ENCODE results near the gene CDC37L1. TPM values are rescaled to one million over a fixed set of nuclear protein-coding genes. Genes with fewer than 3 reads are reported as not detected.
"Not testable (repeated sequence)": the region's sequence is repeated elsewhere in the genome, so short reads cannot be mapped to it uniquely, and the experiment has no call there.

Gene CDC37L1
- total RNA-seq, 1 donor from 2014 or later, result 10.0 TPM

GRCh38 chr9:4750023-4750673 is 70.8 kb downstream of the CDC37L1 start:
- Mint-ChIP-seq H3K4me3 (ENCODE audit: low read depth) (no peak overlapping the region), H3K9me3 (no peaks in the 10 kb centered on the region), H3K27ac (no peak overlapping the region), H3K4me1 (ENCODE audit: low read depth) (peaks cover 12% of the 10 kb centered on the region), H3K27me3 (ENCODE audit: low read depth) (peaks cover 12% of the 10 kb centered on the region), H3K36me3 (ENCODE audit: low read depth) (no peaks in the 10 kb centered on the region)
- no peak for DNase-seq (ENCODE audit: low spot score)
- intact Hi-C loops (cut with micrococcal nuclease), result loop anchor here (10.0 kb wide), 1 partner anchor 145 kb away; no protein-coding TSS in a partner anchor

- not testable (repeated sequence) for H3K36me3 Mint-ChIP-seq (ENCODE audit: low read depth); H3K4me3 Mint-ChIP-seq (ENCODE audit: low read depth); H3K4me1 Mint-ChIP-seq (ENCODE audit: low read depth); DNase-seq (ENCODE audit: low spot score); H3K9me3 Mint-ChIP-seq; H3K27ac Mint-ChIP-seq
- peaks cover 17% of the 10 kb centered on the region for H3K27me3 Mint-ChIP-seq (ENCODE audit: low read depth)
- intact Hi-C loops (cut with micrococcal nuclease), result loop anchor here (10.0 kb wide), 1 partner anchor 150 kb away; no protein-coding TSS in a partner anchor
These were observed 75.2 kb downstream of the CDC37L1 start for GRCh38 chr9:4754530-4754929.

DNA sequence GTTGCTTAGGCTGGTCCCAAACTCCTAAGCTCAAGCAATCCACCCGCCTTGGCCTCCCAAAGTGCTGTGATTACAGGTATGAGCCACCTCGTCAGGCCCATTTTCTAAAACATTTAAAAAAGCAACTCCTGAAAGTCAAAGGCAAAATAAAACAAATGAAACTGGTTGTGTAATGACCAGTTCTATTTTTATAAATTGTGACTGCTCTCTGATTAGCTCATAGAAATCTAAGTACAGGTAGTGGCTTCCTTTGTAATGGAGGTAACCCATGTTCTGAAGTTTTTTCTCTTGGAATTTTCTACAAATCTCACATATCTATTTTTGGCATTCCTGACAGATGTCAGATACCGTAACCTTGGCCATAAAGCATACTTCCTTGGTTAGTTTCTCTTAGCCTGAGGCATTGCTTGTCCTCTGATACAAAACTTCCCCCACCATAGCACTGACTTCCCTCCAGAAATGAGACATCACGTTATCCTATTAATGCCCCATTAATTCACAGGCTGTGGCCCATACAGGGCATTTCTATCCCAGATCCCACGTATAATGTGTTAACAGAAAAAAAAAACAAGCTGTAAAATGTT is 75.7 kb downstream of the CDC37L1 start:
- H3K27me3 Mint-ChIP-seq (ENCODE audit: low read depth), result peaks cover 17% of the 10 kb centered on the region

GRCh38 chr9:4756420-4756819 is 77.1 kb downstream of the CDC37L1 start:
- no peaks in the 10 kb centered on the region for H3K36me3 Mint-ChIP-seq (ENCODE audit: low read depth)
- H3K27ac Mint-ChIP-seq, result no peak overlapping the region
- intact Hi-C loops (cut with micrococcal nuclease), result loop anchor here (5.0 to 10.0 kb wide), 2 partner anchors 152 to 431 kb away; partner anchors contain the start of gene INSL6
- no peak for DNase-seq (ENCODE audit: low spot score)
- peaks cover 18% of the 10 kb centered on the region for H3K27me3 Mint-ChIP-seq (ENCODE audit: low read depth)
- H3K4me1 Mint-ChIP-seq (ENCODE audit: low read depth), result peaks cover 1% of the 10 kb centered on the region
- H3K4me3 Mint-ChIP-seq (ENCODE audit: low read depth), result no peak overlapping the region
- H3K9me3 Mint-ChIP-seq, result no peaks in the 10 kb centered on the region

More for the DNA sequence above, 75.7 kb downstream of the CDC37L1 start:
- no peak for DNase-seq (ENCODE audit: low spot score)
- Mint-ChIP-seq H3K4me1 (ENCODE audit: low read depth) (peaks cover 1% of the 10 kb centered on the region), H3K4me3 (ENCODE audit: low read depth) (no peak overlapping the region), H3K36me3 (ENCODE audit: low read depth) (no peaks in the 10 kb centered on the region), H3K9me3 (no peaks in the 10 kb centered on the region), H3K27ac (no peak overlapping the region)
- intact Hi-C loops (cut with micrococcal nuclease), result loop anchor here (5.0 to 10.0 kb wide), 2 partner anchors 150 to 432 kb away; partner anchors contain the start of gene INSL6

Other genes with a start within 250 kb of the CDC37L1 start
- 0.14 TPM in 1 of 2 replicates, not detected in the other for gene SLC1A1, start 189.1 kb upstream of the CDC37L1 start, total RNA-seq
- 4.8 and 5.9 TPM in 2 replicates for gene PLPP6, start 17.3 kb upstream of the CDC37L1 start, total RNA-seq
- 0.21 and 0.68 TPM in 2 replicates for gene SPATA6L, start 13.1 kb upstream of the CDC37L1 start, total RNA-seq
- gene AK3, start 61.6 kb downstream of the CDC37L1 start, total RNA-seq, result 33.9 and 34.5 TPM in 2 replicates
- 34.5 and 36.3 TPM in 2 replicates for gene RCL1, start 113.4 kb downstream of the CDC37L1 start, total RNA-seq